GM21717 (cell line): ENCODE measurements around the gene PPP2R1A.
A peak's percentile ranks its signal among the peaks of the same experiment; 100 is the strongest.
"Not testable (repeated sequence)": the region's sequence is repeated elsewhere in the genome, so short reads cannot be mapped to it uniquely, and the experiment has no call there.

ENCODE experiments used
- ATAC-seq: cut with Tn5 transposase; IDR thresholded peaks from one replicate; pipeline ENCODE4 v1.9.1; 2021; ENCODE audit warnings: mild to moderate bottlenecking, moderate library complexity; ENCODE audit not compliant: unreplicated experiment

PPP2R1A gene

GRCh38 chr19:52237771-52238400 lies 48.0 kb downstream of the PPP2R1A start:
- no peak for ATAC-seq

GRCh38 chr19:52244021-52244420 lies 54.2 kb downstream of the PPP2R1A start:
- ATAC-seq, result no peak

GRCh38 chr19:52248241-52248640 lies 58.4 kb downstream of the PPP2R1A start:
- ATAC-seq, result no peak

- ATAC-seq, result no peak
Measured at GRCh38 chr19:52258426-52258825, 68.6 kb downstream of the PPP2R1A start.

- not testable (repeated sequence) for ATAC-seq
Measured at GRCh38 chr19:52265556-52265955, 75.7 kb downstream of the PPP2R1A start.

- ATAC-seq, result peak; percentile 90
Measured at GRCh38 chr19:52269338-52270261, 79.7 kb downstream of the PPP2R1A start, which contains the start of gene ZNF766. ZNF766 (plus strand) TSS chr19:52269587; CDS start chr19:52269614, 27 bp downstream.

GRCh38 chr19:52270266-52270885 lies 80.5 kb downstream of the PPP2R1A start:
- ATAC-seq, result no peak

GRCh38 chr19:52273301-52273700 lies 83.4 kb downstream of the PPP2R1A start:
- ATAC-seq, result no peak

- no peak for ATAC-seq
Measured at GRCh38 chr19:52274191-52274590, 84.3 kb downstream of the PPP2R1A start.

GRCh38 chr19:52275988-52276387 lies 86.1 kb downstream of the PPP2R1A start:
- no peak for ATAC-seq

- no peak for ATAC-seq
Measured at GRCh38 chr19:52277471-52277870, 87.6 kb downstream of the PPP2R1A start.
